SK-N-SH treated with all-trans-retinoic acid at 6 μM for 48 hours (cell line): ENCODE results near the gene KLHL24.

Experiments
- ATAC-seq: fragments of 200-7000 bp; cut with Tn5 transposase; 3 replicates; pipeline ENCODE4 v1.9.1; 2020; ENCODE audit warnings: mild to moderate bottlenecking, moderate library complexity
- ARNTL ChIP-seq: fragments of 450-650 bp; formaldehyde crosslinking; IDR thresholded peaks from 2 replicates; pipeline ENCODE4 v1.5.0; 2020; ENCODE audit warnings: low read depth, mild to moderate bottlenecking, moderate library complexity, borderline replicate concordance
- BACH2 ChIP-seq: fragments of 250-450 bp; sonication (Bioruptor Pico); IDR thresholded peaks from 2 replicates; pipeline ENCODE4 v1.9.0; 2021; ENCODE audit warnings: mild to moderate bottlenecking, borderline replicate concordance
- CREB5 ChIP-seq: fragments of 250-450 bp; sonication (Bioruptor Pico); IDR thresholded peaks from 2 replicates; pipeline ENCODE4 v1.5.1; 2020; ENCODE audit warnings: low read depth, mild to moderate bottlenecking, moderate library complexity
- CSDC2 ChIP-seq: fragments of 250-450 bp; sonication (Bioruptor Pico); IDR thresholded peaks from 2 replicates; pipeline ENCODE4 v1.5.0; 2020; ENCODE audit warnings: mild to moderate bottlenecking, moderate library complexity
- CSRNP3 ChIP-seq: fragments of 250-450 bp; sonication (Bioruptor Pico); IDR thresholded peaks from 2 replicates; pipeline ENCODE4 v1.5.1; 2021; ENCODE audit warnings: mild to moderate bottlenecking, moderate library complexity
- ESRRG ChIP-seq: fragments of 250-450 bp; sonication (Bioruptor Pico); IDR thresholded peaks from 2 replicates; pipeline ENCODE4 v1.6.1; 2021; ENCODE audit warnings: mild to moderate bottlenecking
- GLIS3 ChIP-seq: fragments of 250-450 bp; sonication (Bioruptor Pico); IDR thresholded peaks from 2 replicates; pipeline ENCODE4 v1.5.0; 2020; ENCODE audit warnings: mild to moderate bottlenecking, moderate library complexity
- ISL1 ChIP-seq: fragments of 250-450 bp; sonication (Bioruptor Pico); IDR thresholded peaks from 2 replicates; pipeline ENCODE4 v2.1.2; 2022; ENCODE audit warnings: mild to moderate bottlenecking, moderate library complexity
- OSR1 ChIP-seq: fragments of 250-450 bp; sonication (Bioruptor Pico); IDR thresholded peaks from 2 replicates; pipeline ENCODE4 v1.8.0; 2022; ENCODE audit warnings: moderate library complexity, mild to moderate bottlenecking, inconsistent platforms
- PATZ1 ChIP-seq: fragments of 250-450 bp; sonication (Bioruptor Pico); IDR thresholded peaks from 2 replicates; pipeline ENCODE4 v1.8.0; 2020; ENCODE audit warnings: mild to moderate bottlenecking, moderate library complexity, borderline replicate concordance
- POU6F1 ChIP-seq: fragments of 250-450 bp; sonication (Bioruptor Pico); IDR thresholded peaks from 2 replicates; pipeline ENCODE4 v1.8.0; 2021; ENCODE audit warnings: low read depth, mild to moderate bottlenecking, moderate library complexity, borderline replicate concordance
- PPARA ChIP-seq: fragments of 250-450 bp; sonication (Bioruptor Pico); IDR thresholded peaks from 2 replicates; pipeline ENCODE4 v1.5.0; 2020; ENCODE audit warnings: mild to moderate bottlenecking, borderline replicate concordance
- RARB ChIP-seq: fragments of 250-450 bp; sonication (Bioruptor Pico); IDR thresholded peaks from 2 replicates; pipeline ENCODE4 v1.8.0; 2021; ENCODE audit warnings: mild to moderate bottlenecking, moderate library complexity
- SNAI2 ChIP-seq: fragments of 250-450 bp; sonication (Bioruptor Pico); IDR thresholded peaks from 2 replicates; pipeline ENCODE4 v1.5.0; 2020; ENCODE audit warnings: mild to moderate bottlenecking, moderate library complexity
- TCF4 ChIP-seq: fragments of 250-450 bp; sonication (Bioruptor Pico); IDR thresholded peaks from 2 replicates; pipeline ENCODE4 v1.8.0; 2021; ENCODE audit warnings: mild to moderate bottlenecking, moderate library complexity, borderline replicate concordance
- TSHZ2 ChIP-seq: fragments of 250-450 bp; sonication (Bioruptor Pico); IDR thresholded peaks from 2 replicates; pipeline ENCODE4 v1.5.0; 2020; ENCODE audit warnings: mild to moderate bottlenecking, moderate library complexity
- ZC3H10 ChIP-seq: fragments of 250-450 bp; sonication (Bioruptor Pico); IDR thresholded peaks from 2 replicates; pipeline ENCODE4 v1.5.1; 2021; ENCODE audit warnings: mild to moderate bottlenecking, moderate library complexity
- ZFP3 ChIP-seq: fragments of 250-450 bp; sonication (Bioruptor Pico); IDR thresholded peaks from 2 replicates; pipeline ENCODE4 v1.5.0; 2020; ENCODE audit warnings: mild to moderate bottlenecking, moderate library complexity
- ZFP30 ChIP-seq: fragments of 450-650 bp; formaldehyde crosslinking; IDR thresholded peaks from 2 replicates; pipeline ENCODE4 v1.5.0; 2022; ENCODE audit warnings: mild to moderate bottlenecking, moderate library complexity
- ZNF70 ChIP-seq: fragments of 450-650 bp; formaldehyde crosslinking; IDR thresholded peaks from 2 replicates; pipeline ENCODE4 v1.5.0; 2020; ENCODE audit warnings: mild to moderate bottlenecking, moderate library complexity
- ZNF8 ChIP-seq: fragments of 450-650 bp; formaldehyde crosslinking; IDR thresholded peaks from 2 replicates; pipeline ENCODE4 v1.5.0; 2020; ENCODE audit warnings: mild to moderate bottlenecking, moderate library complexity

Gene KLHL24

DNA sequence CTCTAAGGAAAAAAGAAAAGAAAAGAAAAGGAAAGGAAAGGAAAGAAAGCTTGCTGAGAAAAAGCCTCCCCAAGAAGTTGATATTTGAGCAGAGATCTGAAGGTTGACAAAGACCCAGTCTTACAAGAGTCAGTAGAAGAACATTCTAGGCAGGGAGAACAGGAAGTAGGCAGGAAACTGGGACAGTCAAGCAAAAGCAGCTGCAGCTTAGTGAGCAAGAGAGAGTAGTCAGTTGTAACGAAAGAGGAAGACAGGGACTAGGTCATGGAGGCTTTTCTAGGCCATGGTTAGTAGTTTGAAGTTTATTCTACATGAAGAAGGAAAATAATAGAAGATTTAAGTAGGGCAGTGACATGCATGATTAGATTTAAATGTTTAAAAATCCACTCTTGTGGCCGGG is 48.1 kb upstream of the KLHL24 start (continued):
- TF ChIP-seq POU6F1 (CRISPR knock-in tag), result no peak
- TF ChIP-seq ZNF70, result no peak
- TF ChIP-seq TCF4, result no peak
- TF ChIP-seq CSDC2 (CRISPR knock-in tag), result no peak
- TF ChIP-seq ZNF8 (CRISPR knock-in tag), result no peak
- TF ChIP-seq BACH2, result no peak
- TF ChIP-seq OSR1, result no peak

GRCh38 chr3:183590442-183590841 is 45.0 kb upstream of the KLHL24 start:
- TF ChIP-seq ZFP3 (CRISPR knock-in tag), result no peak
- TF ChIP-seq ZNF70, result no peak
- TF ChIP-seq RARB (CRISPR knock-in tag), result no peak
- TF ChIP-seq CSDC2 (CRISPR knock-in tag), result no peak
- TF ChIP-seq CSRNP3 (CRISPR knock-in tag), result no peak
- no peak for TF ChIP-seq ISL1
- no peak for TF ChIP-seq ZFP30 (CRISPR knock-in tag)
- TF ChIP-seq ARNTL, result no peak
- TF ChIP-seq GLIS3 (CRISPR knock-in tag), result no peak
- TF ChIP-seq POU6F1 (CRISPR knock-in tag), result no peak
- TF ChIP-seq TSHZ2 (CRISPR knock-in tag), result no peak
- no peak for TF ChIP-seq PATZ1 (CRISPR knock-in tag)
- no peak for TF ChIP-seq PPARA (CRISPR knock-in tag)
- no peak for TF ChIP-seq SNAI2 (CRISPR knock-in tag)
- no peak for TF ChIP-seq ZNF8 (CRISPR knock-in tag)
- no peak for TF ChIP-seq ESRRG (CRISPR knock-in tag)
- TF ChIP-seq CREB5 (CRISPR knock-in tag), result no peak
- no peak for TF ChIP-seq ZC3H10
- TF ChIP-seq TCF4, result no peak
- ATAC-seq, result no peak
